GM19324 (cell line): ENCODE data around the gene KRT23.
"Not testable (repeated sequence)": the region's sequence is repeated elsewhere in the genome, so short reads cannot be mapped to it uniquely, and the experiment has no call there.

Experiments
- ATAC-seq: cut with Tn5 transposase; IDR thresholded peaks from one replicate; pipeline ENCODE4 v1.9.1; 2021; ENCODE audit warnings: mild to moderate bottlenecking, moderate library complexity; ENCODE audit not compliant: unreplicated experiment, low FRiP score

KRT23 gene

DNA sequence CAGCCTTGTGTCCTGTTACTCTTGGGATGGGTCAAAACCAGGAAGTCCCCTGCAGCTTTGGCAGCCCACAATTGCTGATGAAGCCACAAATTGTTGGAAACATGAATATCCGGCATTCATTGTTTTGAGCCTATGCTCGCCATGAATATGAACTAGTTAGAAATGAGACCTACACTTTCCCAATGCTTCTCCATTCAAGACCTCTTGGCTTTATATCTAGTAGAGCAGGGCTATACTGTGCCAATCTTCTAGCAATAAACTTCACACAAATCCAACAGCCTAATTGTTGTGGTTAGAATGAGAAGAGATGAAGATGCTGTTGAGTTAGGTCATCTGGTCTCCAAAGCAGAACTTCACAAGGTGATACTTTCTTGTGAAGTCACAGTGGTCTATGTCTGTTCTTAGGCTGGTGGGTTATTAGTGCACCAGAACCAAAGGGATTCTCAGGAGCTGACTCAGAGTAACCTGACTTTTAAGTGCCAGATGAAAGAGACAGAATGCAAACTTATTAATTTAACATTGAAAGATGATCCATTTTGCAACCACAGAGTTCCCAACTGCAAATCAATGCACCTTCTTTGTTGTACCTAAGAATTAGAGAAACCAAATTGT, 13.7 kb upstream of the KRT23 start:
- no peak for ATAC-seq

GRCh38 chr17:40950176-40950575, 12.7 kb upstream of the KRT23 start:
- ATAC-seq = no peak

DNA sequence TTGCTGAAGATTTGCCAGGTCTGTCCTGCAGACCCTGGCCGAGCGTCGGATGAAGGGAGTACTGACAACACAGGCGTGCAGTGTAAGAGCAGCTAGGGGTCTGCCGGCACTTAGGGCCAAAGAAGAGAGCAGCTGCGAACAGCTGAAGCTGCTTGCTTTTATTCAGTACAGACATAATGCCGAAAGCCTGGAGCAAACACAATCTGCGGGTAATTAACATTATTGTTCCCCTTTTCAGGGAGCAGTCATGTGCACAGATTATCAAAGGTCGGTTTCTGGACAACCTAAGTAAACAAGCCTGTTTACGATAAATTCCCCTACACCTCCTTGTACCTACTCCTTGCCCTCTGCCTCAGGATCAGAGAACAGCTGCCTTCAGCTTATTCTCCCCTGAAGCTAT, 12.0 kb upstream of the KRT23 start:
- ATAC-seq = no peak

- no peak for ATAC-seq
These were observed 10.5 kb upstream of the KRT23 start for GRCh38 chr17:40947929-40948328.

GRCh38 chr17:40945414-40945813, 8.0 kb upstream of the KRT23 start:
- ATAC-seq = no peak

- no peak for ATAC-seq
These were observed 7.1 kb upstream of the KRT23 start for GRCh38 chr17:40944531-40944930.

GRCh38 chr17:40942553-40942952, 5.1 kb upstream of the KRT23 start:
- ATAC-seq = no peak

GRCh38 chr17:40940266-40940665, 2.8 kb upstream of the KRT23 start:
- ATAC-seq = no peak

DNA sequence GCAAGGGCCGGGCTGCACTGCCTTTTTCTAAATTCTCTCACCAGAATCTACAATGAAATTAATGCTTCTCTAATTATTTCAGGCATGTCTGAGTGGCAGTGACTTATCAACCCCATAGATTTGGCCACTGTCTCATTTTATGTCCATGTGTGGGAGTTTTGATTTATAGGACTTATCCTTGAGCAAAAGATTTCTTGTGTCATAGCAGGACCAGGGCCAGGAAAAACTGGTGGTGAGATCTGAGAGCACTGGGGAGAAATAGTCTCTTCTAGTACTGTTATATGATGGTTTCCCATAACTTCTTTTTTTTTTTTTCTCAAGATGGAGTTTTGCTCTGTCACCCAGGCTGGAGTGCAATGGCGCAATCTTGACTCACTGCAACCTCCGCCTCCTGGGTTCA, 1.5 kb upstream of the KRT23 start:
- no peak for ATAC-seq

- no peak for ATAC-seq
These were observed 470 bp downstream of the KRT23 start for GRCh38 chr17:40936976-40937375.

GRCh38 chr17:40936437-40936971, 942 bp downstream of the KRT23 start:
- ATAC-seq = no peak

- ATAC-seq = no peak
These were observed 1.8 kb downstream of the KRT23 start for GRCh38 chr17:40935624-40936023.

DNA sequence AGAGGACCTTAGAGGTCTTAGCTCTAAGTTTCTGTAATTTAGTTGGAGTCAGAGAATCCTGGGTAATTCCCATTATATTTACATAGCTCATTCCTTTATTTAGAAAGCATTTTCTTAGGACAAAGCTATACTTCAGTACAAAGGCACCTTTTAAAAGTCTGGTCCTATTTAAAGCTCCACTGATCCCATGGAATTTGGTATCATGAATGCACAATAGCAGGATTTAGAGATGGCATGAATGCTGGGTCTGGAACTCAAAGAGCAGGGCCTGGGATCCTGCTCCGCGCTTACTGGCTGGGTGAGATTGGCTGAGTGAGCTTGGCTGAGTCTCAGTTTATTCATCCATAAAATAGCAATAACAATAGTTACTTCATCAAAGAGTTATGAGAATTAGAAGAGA, 4.8 kb downstream of the KRT23 start:
- no peak for ATAC-seq

- no peak for ATAC-seq
These were observed 6.1 kb downstream of the KRT23 start for GRCh38 chr17:40931311-40931710.

GRCh38 chr17:40926341-40926740, 11.1 kb downstream of the KRT23 start:
- ATAC-seq = no peak

GRCh38 chr17:40922239-40922638, 15.2 kb downstream of the KRT23 start:
- ATAC-seq = no peak

DNA sequence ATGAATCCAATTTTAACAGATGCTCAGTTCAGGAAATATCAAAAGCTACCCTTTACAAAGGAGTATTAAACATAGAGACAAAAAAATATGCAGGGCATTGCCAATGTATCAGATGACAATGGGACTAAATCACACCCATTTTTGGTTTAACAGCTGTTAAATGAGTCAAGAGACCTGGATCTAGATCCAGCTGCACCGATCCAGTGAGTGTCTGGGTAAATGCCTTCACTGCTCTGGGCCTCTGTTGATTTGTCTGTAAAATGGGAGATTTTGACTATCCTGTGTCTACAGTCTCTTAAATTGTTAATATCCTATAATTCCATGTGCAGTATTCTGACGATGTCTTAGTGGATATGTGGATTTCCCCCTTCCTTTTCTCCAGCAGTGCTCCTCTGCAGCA, 16.4 kb downstream of the KRT23 start:
- ATAC-seq = no peak

- ATAC-seq = not testable (repeated sequence)
These were observed 20.3 kb downstream of the KRT23 start for GRCh38 chr17:40917116-40917515.

GRCh38 chr17:40916366-40916765, 21.1 kb downstream of the KRT23 start:
- ATAC-seq = no peak

GRCh38 chr17:40915721-40916256, 21.7 kb downstream of the KRT23 start:
- no peak for ATAC-seq

DNA sequence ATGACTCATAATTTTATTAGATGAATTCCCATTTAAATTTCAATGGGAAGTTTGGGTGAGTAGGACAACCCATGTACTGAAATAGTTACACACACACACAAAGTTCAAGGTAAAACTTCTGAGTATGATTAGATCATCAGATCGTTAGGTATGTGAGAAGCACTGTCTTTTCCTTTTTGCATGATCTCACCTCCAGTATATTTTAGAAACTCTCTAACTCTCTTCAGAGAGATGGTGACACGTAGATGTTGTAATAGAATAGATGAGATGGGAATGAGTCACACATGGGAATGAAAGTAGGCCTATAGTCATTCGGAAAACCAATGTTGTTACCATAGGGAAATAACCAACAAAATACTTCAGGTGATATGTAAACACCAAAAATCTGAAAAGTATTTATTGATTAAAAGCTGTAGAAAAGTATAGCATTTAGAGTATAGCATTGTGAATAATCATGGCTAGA, 22.2 kb downstream of the KRT23 start:
- ATAC-seq = no peak

DNA sequence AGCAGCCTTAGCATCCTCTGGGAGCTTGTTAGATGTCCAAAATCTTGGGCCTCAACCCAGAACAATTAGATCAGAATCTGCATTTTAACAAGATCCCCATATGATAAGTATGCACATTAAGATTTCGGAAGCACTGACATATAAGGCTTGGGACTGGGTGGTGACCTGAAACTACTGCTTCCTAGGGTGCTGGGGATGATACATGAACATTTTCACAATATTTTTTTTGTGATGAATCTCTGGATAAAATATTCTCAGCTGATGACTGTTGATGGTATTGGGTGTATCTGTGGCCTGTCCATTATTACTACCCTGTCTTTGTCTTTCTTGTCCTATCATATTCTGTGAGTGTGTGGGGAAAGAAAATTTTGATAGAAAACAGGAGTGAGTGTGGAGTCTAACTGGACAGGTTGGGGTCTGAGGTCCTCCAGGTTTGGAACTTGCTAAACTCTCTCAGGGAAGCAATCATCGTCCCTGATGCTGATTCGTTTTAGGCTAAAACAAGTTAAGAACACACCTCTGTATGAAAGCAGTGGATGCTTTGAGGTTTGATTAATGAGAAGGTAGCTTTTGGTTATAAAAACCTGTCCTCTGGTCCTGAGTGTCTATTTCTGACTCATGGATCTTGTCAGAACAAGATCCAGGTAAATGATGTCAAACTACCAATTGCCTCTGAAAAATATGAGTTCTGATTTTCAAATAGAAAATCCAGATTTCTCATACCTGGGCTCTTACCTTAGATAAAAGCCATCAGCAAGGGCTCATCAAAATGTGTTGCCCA, 23.2 kb downstream of the KRT23 start:
- ATAC-seq = no peak
